ENCODE results near the gene TMEM178B.
"Not testable (repeated sequence)": the region's sequence is repeated elsewhere in the genome, so short reads cannot be mapped to it uniquely, and the experiment has no call there.

The TMEM178B gene

GRCh38 chr7:141402277-141402996 is 328.6 kb downstream of the TMEM178B start:
- no peak for DNase-seq

DNA sequence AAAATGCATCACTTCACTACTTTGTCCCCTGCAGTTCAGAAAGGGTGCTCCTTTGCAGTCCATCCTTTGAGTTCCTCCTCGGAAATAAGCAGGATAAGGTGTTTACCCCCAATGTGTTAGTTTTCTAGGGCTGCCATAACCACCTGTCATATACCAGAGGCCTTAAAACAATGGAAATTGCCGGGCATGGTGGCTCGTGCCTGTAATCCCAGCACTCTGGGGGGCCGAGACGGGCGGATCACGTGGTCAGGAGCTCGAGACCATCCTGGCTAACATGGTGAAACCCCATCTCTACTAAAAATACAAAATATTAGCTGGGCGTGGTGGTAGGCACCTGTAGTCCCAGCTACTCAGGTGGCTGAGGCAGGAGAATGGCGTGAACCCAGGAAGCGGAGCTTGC is 330.0 kb downstream of the TMEM178B start:
- DNase-seq = not testable (repeated sequence)

DNA sequence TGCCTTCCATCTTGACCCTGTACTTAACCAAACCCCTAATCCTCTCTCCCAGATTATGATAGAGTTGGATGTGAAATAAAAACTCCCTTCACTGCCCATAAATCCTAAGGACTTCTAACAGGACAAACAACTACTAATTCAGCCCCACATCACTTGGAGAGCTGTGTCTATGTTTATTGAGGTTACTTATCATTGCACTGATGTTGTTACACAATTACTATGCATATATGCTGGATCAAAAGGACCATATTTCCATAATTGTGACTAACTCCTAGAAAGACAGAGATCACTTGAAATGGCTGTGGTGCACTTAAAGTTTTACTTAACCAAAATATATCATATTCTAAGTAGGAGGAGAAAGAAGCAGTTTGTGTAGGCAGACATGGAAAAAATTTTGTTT is 332.5 kb downstream of the TMEM178B start:
- no peak for DNase-seq

GRCh38 chr7:141407893-141408292 is 334.0 kb downstream of the TMEM178B start:
- DNase-seq = no peak

DNA sequence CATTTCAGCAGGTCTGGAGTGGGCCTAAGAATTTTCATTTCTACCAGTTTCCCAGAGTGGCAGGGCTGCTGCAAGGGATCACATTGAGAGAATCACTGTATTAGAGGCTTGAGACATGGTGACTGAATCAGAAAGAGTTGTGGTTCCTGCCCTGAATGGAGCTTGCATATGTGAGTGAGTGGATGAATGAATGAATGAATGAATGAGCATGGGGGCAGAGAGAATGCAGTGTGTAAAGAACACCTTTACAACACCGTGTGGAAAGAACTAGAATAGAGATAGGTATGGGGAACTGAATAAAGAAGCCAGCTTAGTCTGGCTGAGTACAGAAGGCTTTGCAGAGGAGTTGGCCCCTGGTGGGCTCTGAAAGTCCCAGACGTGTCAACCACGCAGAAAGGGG is 334.6 kb downstream of the TMEM178B start:
- DNase-seq = no peak

DNA sequence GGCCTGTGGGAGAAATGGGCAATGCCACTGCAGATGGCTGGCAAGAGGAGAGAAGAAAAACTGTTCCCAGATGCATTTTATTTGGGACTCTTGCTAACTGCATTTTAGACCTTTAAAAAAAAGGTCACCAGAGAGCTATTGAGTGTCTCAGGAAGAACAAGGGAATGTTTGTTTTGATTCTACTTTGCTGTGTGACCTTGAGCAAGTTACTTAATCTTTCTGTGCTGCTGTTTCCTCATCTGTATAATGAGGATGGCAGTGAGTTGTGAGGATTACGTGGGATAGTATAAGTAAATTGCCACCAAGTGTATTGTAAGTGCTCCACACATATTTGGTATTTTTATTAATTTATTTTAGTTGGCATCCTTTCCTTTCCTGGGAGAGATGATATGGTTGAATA is 335.4 kb downstream of the TMEM178B start:
- no peak for DNase-seq

GRCh38 chr7:141409801-141410329 is 336.0 kb downstream of the TMEM178B start:
- DNase-seq = no peak

DNA sequence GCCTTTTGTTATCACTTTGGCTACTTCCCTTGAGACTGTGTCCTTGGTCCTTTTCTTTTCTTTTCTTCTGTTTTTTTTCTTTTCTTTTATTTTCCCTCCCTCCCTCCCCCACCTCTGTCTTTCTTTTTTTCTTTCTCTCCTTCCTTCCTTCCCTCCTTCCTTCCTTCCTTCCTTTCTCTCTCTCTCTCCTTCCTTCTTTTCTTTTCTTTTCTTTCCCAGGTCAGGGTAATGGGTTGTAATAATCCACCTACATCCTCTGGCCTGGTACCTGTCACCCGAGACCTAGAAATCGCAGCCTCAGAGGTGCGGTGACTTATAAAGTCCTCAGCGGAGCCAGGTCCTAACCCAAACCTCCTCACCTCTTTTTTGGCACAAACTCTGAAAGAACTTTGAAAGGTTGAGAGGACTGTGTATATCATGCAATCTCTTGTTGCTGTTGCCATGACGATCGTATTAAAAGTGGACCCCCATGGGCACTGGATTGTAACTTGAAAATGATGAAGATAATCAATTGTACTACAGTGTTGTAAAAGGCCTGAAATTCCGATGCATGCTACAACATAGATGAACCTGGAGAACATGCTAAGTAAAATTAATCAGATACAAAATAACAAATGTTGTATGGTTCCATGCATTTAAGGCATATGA is 336.6 kb downstream of the TMEM178B start:
- no peak for DNase-seq

GRCh38 chr7:141411133-141411532 is 337.3 kb downstream of the TMEM178B start:
- no peak for DNase-seq

DNA sequence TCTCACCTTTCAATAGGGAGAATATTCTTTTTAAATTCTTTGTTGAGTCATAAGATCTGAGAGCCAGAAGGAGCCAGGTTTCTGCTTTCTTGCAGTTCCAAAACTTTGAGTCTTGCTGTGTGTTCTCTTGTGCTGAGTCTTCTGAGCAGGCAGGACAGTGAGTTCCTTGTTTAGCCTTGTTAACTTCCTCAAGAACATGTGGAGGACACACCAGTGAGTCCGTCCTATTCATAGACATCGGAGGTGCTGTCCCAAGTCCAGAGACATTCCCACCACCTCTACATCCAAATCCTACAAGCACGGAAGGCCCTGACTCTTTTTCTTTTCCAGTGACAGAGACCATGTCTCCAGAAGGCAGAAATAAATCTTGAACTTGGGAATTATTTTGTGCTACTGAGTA is 342.1 kb downstream of the TMEM178B start:
- DNase-seq = no peak

DNA sequence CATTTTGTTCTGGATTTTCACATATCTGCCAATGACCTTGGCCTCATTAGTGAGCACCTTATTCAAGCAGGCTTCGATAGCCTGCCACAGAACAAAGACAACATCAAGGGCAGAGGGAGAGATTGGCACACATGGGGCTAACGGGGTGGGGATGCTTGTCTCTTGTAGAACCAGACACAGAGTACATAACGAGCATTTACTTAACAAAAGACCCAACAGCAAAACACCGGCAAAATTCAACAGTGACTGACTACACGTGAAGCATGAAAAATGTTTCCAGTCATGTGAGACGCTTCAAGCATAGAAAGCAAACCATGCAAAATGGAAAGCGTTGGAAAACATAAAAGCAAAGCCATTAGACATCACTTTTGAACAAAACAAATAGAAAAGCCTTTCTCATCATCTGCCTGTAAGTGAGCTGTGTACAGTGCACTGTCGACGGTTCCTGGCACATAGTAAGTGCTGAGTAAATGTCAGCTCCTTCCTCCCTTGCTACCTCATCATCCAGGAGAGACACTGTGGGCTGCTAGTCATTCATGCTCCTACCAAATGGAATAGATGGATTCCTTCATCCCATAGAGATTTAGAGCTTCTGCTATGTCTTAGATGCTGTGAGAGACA is 342.9 kb downstream of the TMEM178B start:
- no peak for DNase-seq

GRCh38 chr7:141417506-141417905 is 343.6 kb downstream of the TMEM178B start:
- no peak for DNase-seq

GRCh38 chr7:141418066-141418465 is 344.2 kb downstream of the TMEM178B start:
- no peak for DNase-seq

DNA sequence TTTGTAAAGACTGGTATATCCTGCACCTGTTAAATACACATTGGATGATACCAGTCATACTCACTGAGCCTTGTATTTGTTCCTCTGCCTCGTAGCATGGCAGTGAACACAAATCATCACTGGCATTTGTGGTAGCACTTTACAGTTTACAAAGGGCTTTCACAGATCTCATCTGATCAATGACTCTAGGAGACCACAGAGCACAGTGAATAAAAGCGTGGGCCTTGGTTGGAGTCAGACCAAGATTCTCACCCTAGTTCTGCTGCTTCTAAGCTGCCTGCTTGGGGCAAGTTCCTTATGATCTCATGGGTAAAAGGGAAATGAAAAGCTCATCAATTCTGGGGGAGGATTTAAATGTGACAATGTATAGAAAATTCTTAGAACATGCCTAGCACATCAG is 347.4 kb downstream of the TMEM178B start:
- no peak for DNase-seq

DNA sequence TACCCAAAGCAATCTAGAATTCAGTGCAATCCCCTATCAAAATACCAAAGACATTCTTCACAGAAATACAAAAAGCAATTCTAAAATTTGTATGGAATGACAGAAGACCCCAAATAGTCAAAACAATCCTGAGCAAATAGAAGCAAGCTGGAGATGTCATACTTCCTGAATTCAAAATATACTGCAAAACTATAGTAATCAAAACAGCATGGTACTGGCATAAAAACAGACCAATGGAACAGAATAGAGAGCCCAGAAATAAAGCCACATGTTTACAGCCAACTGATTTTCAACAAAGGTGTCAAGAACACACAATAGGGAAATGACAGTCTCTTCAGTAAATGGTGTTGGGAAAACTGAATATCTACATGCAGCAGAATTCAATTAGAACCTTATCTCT is 353.3 kb downstream of the TMEM178B start:
- no peak for DNase-seq

DNA sequence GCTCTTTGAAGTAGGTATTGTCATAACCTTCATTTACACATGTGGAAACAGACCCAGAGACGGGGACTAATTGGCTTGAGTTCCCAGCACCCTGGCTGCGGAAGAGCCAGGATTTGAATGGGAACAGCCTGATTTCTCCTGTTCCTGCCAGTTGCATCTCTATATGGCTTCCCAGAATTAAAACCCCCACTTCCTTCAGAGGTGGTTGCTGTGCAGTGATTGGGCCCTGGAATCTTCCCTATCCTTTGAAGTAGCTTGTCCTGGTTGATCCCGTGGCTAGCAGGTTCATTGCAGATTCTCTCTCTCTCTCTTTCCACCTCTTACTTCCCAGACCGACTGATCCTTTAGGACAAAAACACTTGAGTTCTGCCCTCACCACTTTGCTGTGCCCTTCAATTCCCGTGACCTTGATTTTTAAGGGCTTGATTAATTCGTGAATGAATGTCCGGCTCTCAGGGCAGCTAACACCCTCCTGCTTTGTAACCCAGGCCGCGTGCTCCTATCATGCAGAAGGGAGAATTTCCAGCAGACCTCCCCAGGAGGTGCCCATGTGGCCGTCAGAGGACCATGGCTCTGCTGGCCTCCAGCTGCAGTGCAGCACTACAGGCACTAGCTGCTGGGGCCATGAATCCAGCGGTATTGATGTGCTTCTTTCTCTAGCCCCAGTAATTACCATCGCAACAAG is 356.7 kb downstream of the TMEM178B start:
- DNase-seq = no peak

DNA sequence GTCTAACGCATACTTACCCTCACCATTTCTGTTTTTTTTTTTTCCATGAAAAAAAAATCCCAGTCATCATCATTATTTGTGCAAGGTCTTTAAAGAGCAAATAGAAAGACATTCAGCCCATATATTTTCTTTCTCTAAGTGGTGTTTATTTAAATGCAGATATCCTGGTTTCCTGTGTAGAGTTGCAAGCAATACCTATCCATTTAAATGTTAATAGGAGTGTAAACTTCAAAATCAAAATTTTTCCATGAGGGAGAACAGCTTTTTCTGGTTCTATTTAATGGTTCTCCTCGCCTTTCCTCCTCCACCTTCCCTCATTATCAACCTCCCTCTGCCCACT is 357.2 kb downstream of the TMEM178B start:
- no peak for DNase-seq

DNA sequence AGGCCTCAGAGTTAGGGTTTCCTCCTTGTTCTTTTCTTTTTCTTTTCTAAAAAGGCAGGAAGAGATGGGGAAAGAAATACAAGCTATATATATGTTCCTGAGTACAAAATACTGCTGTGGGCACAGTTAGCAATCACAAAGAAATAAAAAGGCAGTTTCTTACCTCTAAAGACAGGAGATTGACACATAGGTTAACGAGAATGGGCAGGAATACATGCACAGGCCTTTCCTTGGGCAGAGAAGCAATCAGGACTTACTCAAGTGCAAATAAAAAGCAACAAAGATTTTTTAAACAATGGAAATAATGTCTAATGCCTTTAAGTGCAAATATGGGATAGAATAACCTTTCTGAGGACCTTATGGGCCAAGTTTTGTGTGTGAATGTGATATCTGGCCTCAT is 357.8 kb downstream of the TMEM178B start:
- no peak for DNase-seq

DNA sequence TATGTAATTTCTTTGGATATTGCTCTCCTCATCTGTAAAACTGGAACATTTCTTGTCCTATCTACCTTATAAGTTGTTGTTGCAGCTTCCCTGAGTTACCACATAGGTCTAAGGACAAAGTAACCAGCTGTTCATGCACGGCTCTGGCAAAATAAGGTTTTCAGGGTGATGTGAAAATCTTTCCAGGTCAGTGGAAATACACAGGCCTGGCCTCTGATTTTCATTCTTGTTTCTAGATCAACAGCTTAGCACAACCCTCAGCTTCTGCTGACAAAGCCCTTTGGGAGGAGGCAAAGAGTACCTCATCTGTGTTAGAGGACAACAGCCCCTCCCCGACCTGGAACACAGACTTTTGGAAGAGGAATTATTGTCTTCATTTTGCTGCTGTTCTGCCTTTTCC is 359.8 kb downstream of the TMEM178B start:
- no peak for DNase-seq

GRCh38 chr7:141436139-141436538 is 362.3 kb downstream of the TMEM178B start:
- no peak for DNase-seq

- DNase-seq = no peak
Observed at GRCh38 chr7:141436575-141437075, 362.8 kb downstream of the TMEM178B start.

DNA sequence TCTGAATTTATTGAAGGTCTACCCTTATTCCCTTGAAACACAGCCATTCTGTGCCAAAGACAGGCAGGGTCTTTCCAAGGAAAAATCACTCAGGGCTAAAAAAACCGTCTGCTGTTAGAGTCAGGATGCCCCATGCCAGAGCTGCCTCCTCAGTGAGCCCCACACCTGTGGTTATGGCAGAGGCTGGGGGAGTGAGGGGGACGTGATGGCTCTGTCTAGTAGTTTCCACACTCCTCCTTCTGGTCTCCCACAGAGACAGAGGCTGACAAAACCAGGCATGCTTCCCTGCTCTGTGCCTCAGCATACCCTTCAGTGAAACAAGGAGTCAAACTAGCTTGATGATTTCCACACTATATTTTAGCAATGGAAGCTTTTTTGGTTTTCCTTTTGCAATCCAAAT is 365.3 kb downstream of the TMEM178B start:
- DNase-seq = no peak

GRCh38 chr7:141439776-141440175 is 365.9 kb downstream of the TMEM178B start:
- DNase-seq = no peak
